ENCODE results near the gene TCF4.

Gene TCF4

DNA sequence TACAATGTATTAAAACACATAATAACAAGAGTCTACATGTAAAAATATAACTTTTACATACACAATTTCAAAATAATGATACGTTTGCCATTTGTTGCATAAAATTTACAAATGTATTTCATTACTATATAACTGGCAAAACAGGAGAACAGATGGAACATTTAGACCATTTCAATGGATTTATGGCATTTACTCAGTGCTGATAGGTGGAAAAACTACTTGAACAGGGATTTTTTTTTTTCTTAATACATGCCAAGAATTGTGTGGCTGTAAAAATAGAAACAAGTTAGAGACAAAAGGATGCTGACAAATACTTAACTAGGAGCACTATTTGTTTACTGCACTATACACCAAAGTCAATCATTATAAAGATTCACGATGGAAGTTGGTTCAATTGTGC lies 361.9 kb downstream of the TCF4 start:
- DNase-seq (ENCODE audit: low read depth, low spot score) = no peak
- CTCF ChIA-PET = interaction anchor here (0.6 to 1.9 kb wide), 2 partner anchors 9 to 269 kb away, joined by 3 to 7 read pairs; no protein-coding TSS in a partner anchor
- TF ChIP-seq, protein P1, sequence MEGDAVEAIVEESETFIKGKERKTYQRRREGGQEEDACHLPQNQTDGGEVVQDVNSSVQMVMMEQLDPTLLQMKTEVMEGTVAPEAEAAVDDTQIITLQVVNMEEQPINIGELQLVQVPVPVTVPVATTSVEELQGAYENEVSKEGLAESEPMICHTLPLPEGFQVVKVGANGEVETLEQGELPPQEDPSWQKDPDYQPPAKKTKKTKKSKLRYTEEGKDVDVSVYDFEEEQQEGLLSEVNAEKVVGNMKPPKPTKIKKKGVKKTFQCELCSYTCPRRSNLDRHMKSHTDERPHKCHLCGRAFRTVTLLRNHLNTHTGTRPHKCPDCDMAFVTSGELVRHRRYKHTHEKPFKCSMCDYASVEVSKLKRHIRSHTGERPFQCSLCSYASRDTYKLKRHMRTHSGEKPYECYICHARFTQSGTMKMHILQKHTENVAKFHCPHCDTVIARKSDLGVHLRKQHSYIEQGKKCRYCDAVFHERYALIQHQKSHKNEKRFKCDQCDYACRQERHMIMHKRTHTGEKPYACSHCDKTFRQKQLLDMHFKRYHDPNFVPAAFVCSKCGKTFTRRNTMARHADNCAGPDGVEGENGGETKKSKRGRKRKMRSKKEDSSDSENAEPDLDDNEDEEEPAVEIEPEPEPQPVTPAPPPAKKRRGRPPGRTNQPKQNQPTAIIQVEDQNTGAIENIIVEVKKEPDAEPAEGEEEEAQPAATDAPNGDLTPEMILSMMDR (IDR thresholded peaks at IDR 0.05; ENCODE audit: insufficient read depth, low read length, missing control alignments) = no peak
- POLR2A ChIA-PET = no interaction called here
- no peak overlapping the region for H3K4me3 ChIP-seq (ENCODE audit: low read depth, low read length)

DNA sequence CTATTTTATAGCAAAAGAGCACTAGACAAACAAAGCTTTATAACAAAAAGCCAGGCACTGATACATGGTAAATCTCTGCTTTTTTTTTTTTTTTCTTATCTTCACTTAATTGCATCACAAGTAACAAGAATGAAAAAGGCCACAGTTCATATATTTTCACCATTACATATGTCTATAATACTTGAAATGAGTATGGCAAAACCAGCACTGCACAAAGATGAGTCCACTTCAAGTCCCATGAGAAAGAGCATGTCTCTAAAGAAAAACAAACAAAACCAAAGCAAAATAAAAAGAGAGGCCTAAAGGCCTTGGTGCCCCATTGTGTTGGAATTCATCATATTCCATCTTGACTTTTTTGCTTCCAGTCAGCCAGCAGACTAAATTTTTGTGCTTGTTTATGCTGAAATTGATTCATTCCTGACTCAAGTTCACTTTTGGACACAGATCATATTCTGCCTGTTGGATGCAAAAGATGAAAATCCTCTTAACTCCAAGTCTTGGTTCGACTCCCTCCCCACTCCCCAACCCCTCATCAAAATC lies 363.8 kb downstream of the TCF4 start:
- no peak overlapping the region for H3K4me3 ChIP-seq (ENCODE audit: low read depth, low read length)
- TF ChIP-seq, protein P1 (IDR thresholded peaks at IDR 0.05; ENCODE audit: insufficient read depth, low read length, missing control alignments) = no peak
- no peak for DNase-seq (ENCODE audit: low read depth, low spot score)
- ChIA-PET POLR2A (interaction anchor here (1.0 kb wide), 1 partner anchor 210 kb away, joined by 3 read pairs; no protein-coding TSS in a partner anchor), CTCF (interaction anchor here (1.3 kb wide), 1 partner anchor 128 kb away, joined by 3 read pairs; no protein-coding TSS in a partner anchor)

DNA sequence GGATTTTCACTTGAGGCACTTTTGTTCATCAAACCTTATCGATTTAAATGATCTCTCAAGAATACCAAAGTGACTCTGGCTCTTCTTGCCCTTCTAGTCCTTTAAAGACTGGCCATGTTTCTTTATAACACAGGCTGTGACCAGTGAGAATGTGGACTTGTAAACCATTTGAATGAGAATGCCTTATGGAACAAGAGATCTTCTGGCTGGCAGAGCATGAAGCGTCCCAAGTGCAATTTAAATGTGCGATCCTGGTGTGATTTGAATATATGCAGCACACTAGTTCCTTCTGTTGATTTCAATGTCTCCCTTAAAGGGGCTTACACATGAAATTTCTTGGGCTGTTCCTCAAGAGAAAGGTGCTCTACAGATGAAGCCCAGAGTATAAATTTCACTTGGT lies 366.4 kb downstream of the TCF4 start:
- no peak overlapping the region for H3K4me3 ChIP-seq (ENCODE audit: low read depth, low read length)
- CTCF ChIA-PET = interaction anchor here (1.5 kb wide), 1 partner anchor 12 kb away, joined by 8 read pairs; no protein-coding TSS in a partner anchor
- no peak for DNase-seq (ENCODE audit: low read depth, low spot score)
- TF ChIP-seq, protein P1 (IDR thresholded peaks at IDR 0.05; ENCODE audit: insufficient read depth, low read length, missing control alignments) = no peak
- POLR2A ChIA-PET = no interaction called here

DNA sequence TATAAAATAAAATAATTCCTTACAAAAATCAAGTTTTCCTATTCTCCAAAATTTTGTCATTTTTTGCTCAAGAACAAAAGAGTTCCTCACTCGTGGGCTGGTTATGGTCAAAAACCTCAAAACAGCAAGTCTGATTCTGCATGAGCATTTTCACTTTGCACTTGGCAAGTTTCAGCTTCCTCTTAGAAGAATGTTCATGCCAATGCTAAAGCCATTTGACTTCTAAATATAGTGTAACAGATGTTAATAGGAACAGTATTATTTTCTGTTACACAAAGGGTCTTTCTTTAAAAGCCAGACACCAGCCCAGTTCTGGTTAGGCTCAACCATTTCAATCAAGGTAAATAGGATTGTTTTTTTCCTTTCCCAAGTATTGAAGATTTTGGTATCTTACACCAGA lies 367.5 kb downstream of the TCF4 start:
- TF ChIP-seq, protein P1 (IDR thresholded peaks at IDR 0.05; ENCODE audit: insufficient read depth, low read length, missing control alignments) = no peak
- H3K4me3 ChIP-seq (ENCODE audit: low read depth, low read length) = no peak overlapping the region
- ChIA-PET CTCF (interaction anchor here (1.5 kb wide), 1 partner anchor 13 kb away, joined by 8 read pairs; no protein-coding TSS in a partner anchor), POLR2A (no interaction called here)
- DNase-seq (ENCODE audit: low read depth, low spot score) = no peak

DNA sequence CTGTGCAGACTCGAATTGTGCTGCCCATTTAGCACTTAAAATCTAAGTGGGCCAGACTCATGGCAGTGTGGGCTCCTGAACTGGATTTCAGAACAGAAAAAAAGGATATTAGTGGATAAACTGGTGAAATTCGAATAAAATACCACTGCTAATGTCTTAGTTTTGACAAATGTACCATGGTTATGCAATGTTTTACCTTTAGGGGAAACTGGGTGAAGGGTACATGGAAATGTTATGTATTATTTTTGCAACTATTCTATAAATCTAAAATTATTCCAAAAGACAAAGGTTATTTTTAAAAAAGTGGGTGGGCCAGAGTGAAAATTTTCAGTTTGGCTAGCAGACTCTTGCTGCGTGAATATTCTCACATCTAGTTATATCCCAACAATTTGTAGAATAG lies 368.2 kb downstream of the TCF4 start:
- no peak for DNase-seq (ENCODE audit: low read depth, low spot score)
- TF ChIP-seq, protein P1 (IDR thresholded peaks at IDR 0.05; ENCODE audit: insufficient read depth, low read length, missing control alignments) = no peak
- ChIA-PET CTCF (interaction anchor here (1.0 to 1.5 kb wide), 2 partner anchors 14 to 15 kb away, joined by 3 to 8 read pairs; no protein-coding TSS in a partner anchor), POLR2A (no interaction called here)
- H3K4me3 ChIP-seq (ENCODE audit: low read depth, low read length) = no peak overlapping the region

DNA sequence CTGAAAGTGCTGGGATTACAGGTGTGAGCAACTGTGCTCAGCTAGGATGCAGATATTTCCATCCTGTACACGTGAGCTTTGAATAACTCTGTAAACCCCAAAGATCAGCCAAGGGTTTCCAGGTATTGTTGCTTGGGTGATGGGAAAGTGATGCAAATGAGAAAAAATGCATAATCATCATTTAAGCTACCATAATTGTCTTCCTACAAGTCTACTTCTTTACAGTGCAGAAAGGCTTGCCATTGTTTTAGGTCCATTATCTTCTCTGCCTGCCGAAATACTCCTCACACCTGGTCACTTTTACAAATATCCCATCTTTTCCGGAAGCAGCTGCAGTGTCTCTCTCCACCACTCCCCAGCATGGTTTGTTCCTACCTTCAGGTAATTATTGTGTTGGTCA lies 368.9 kb downstream of the TCF4 start:
- no peak overlapping the region for H3K4me3 ChIP-seq (ENCODE audit: low read depth, low read length)
- CTCF ChIA-PET = interaction anchor here (1.0 to 1.4 kb wide), 2 partner anchors 16 to 20 kb away, joined by 3 read pairs; no protein-coding TSS in a partner anchor
- POLR2A ChIA-PET = no interaction called here
- DNase-seq (ENCODE audit: low read depth, low spot score) = no peak
- TF ChIP-seq, protein P1 (IDR thresholded peaks at IDR 0.05; ENCODE audit: insufficient read depth, low read length, missing control alignments) = no peak
